ENCODE measurements around the gene MRPL43.

MRPL43 gene

GRCh38 chr10:100966887-100967286 is 20.4 kb downstream of the MRPL43 start:
- DNase-seq (ENCODE audit: low spot score), result no peak

- DNase-seq (ENCODE audit: low spot score), result no peak
These were observed 21.5 kb downstream of the MRPL43 start for GRCh38 chr10:100965820-100966219.

GRCh38 chr10:100963826-100964225 is 23.5 kb downstream of the MRPL43 start:
- no peak for DNase-seq (ENCODE audit: low spot score)

- no peak for DNase-seq (ENCODE audit: low spot score)
These were observed 24.8 kb downstream of the MRPL43 start for GRCh38 chr10:100962351-100963080.

GRCh38 chr10:100960251-100960650 is 27.0 kb downstream of the MRPL43 start:
- DNase-seq (ENCODE audit: low spot score), result no peak

- DNase-seq (ENCODE audit: low spot score), result no peak
These were observed 38.4 kb downstream of the MRPL43 start for GRCh38 chr10:100948916-100949315.

- DNase-seq (ENCODE audit: low spot score), result no peak
These were observed 41.5 kb downstream of the MRPL43 start for GRCh38 chr10:100945754-100946153.

- no peak for DNase-seq (ENCODE audit: low spot score)
These were observed 43.8 kb downstream of the MRPL43 start for GRCh38 chr10:100943508-100943907.

GRCh38 chr10:100942229-100942628 is 45.1 kb downstream of the MRPL43 start:
- no peak for DNase-seq (ENCODE audit: low spot score)

- DNase-seq (ENCODE audit: low spot score), result no peak
These were observed 47.4 kb downstream of the MRPL43 start for GRCh38 chr10:100939763-100940344.

Data from CD4-positive, alpha-beta T cell treated with Interleukin-2 at 100 ng/mL for 4 hours (primary cell).